HG02840 (cell line): ENCODE results near the gene CCDC24.

Source experiments
- ATAC-seq: cut with Tn5 transposase; IDR thresholded peaks from one replicate; pipeline ENCODE4 v1.9.1; 2021; ENCODE audit warnings: mild to moderate bottlenecking, moderate library complexity, moderate number of reproducible peaks; ENCODE audit not compliant: unreplicated experiment, low FRiP score

The CCDC24 gene

GRCh38 chr1:44036409-44037139, 45.2 kb downstream of the CCDC24 start:
- no peak for ATAC-seq

GRCh38 chr1:44037154-44037553, 45.8 kb downstream of the CCDC24 start:
- ATAC-seq: no peak

- ATAC-seq: no peak
Measured at GRCh38 chr1:44038876-44039657, 47.7 kb downstream of the CCDC24 start.

DNA sequence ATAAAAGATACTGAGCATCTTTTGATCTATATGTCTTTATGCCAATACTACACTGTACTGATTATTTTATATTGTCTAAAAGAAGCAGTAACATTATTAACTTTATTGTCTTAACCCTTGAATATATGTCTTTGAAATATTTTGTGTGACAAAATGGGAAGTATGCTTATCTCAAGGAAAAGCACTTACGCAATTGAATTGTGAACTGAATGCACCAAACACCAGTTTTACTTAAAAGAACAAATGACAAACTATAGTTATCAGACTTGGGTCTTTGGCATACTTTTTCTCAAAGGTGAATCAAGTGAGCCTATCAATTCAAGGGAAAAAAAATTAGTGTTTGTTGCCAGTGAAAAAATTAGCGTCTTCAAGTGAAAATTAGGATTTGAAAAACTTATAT, 49.0 kb downstream of the CCDC24 start:
- no peak for ATAC-seq

DNA sequence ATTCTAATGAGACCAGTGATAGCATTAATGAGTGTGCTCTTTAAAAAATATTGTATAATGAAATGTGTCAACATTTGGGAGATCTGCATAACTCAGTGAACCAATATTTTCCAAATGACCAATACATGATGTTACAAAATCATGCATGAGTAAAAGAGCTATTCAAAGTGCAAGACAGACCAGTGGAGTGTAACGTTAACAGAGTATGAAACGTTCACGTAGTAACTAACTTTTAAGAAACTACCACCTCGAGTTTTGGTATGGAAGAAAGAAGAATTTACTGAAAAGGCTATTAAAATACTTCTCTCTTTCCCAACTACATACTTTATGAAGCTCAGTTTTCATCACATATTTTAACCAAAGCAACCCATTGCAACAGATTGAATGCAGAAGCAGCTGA, 49.4 kb downstream of the CCDC24 start:
- ATAC-seq: no peak

DNA sequence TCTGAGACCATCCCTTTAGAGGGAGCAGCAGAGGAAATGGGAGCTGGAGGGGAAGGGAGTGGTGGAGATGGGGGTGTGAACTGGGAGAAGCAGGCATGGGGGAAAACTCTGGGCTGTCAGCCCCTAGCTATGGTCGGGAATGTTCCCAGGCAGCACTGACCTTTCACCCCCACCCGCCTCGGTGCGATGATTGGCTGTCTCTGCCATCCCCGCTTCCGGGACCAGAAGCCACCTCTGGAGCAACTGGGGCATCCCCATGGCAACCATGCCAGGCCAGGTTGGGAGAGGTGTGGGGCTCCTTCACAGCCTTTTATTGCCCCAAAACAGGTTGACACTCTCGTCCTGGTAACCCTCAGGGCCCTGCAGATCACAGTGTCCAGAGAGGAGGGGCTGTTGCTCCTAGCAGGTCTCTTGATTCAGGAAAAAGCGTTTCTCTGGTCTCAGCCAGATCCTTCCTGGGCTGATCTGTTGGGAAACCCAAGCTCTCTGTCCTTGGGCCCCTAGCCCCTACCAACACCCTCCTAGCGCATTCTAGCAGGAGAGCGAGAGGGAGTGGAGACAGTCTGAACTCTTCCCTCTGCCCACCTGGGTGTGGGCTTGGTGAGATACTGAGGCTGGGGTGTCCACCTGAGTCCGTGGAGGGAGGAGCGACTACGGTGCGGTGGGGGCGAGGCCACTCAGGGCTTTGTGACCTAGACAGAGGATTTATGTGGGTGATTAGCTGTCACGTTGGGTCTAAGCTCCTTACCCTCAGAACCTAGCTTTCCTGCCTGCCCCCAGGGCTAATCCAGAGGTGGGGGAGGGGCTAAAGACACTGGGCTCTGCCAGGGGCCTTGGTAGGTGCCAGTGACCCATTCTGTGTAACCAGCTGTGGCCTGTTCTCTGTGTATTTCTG, 52.0 kb downstream of the CCDC24 start:
- ATAC-seq: no peak

DNA sequence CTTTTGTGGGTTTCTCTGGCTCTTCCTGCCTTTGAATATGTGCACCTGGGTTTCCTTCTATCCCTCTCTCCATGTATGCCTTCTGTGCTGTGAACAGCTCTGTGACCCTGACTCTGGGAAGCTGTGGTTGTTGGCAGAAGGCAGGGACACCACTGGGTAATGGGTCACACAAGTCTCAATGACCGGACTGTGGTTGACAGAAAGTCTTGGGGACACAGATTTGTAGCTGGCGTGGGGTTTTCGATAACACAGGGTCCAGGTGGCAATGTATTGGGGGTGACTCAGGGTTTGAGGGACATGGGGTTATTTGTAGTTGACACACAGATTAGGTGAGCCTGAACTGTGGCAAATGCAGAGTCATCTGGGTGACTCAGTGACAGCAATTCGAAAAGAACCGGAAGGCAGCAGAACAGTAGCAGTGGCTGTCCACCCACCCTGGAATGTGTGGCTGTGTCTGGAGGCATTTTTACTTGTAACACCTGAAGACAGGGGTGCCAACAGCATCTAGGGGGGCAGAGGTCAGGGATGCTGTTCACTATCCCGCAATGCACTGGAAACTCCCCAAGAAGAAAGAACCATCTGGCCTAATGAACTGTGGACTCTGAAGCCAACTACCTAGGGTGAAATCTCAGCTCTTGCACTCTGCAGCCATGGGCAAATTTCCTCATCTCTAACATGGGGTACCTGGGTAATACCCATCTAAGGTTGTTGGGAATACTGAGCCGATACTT, 52.8 kb downstream of the CCDC24 start:
- no peak for ATAC-seq

GRCh38 chr1:44045064-44045463, 53.7 kb downstream of the CCDC24 start:
- no peak for ATAC-seq
